Measurements from ENCODE around the gene KLHL8. TPM values are rescaled to one million over a fixed set of nuclear protein-coding genes. Genes with fewer than 3 reads are reported as not detected.
"Not testable (repeated sequence)": the region's sequence is repeated elsewhere in the genome, so short reads cannot be mapped to it uniquely, and the experiment has no call there.

Gene KLHL8
- total RNA-seq, 1 donor from 2014 or later = 12.0 TPM

DNA sequence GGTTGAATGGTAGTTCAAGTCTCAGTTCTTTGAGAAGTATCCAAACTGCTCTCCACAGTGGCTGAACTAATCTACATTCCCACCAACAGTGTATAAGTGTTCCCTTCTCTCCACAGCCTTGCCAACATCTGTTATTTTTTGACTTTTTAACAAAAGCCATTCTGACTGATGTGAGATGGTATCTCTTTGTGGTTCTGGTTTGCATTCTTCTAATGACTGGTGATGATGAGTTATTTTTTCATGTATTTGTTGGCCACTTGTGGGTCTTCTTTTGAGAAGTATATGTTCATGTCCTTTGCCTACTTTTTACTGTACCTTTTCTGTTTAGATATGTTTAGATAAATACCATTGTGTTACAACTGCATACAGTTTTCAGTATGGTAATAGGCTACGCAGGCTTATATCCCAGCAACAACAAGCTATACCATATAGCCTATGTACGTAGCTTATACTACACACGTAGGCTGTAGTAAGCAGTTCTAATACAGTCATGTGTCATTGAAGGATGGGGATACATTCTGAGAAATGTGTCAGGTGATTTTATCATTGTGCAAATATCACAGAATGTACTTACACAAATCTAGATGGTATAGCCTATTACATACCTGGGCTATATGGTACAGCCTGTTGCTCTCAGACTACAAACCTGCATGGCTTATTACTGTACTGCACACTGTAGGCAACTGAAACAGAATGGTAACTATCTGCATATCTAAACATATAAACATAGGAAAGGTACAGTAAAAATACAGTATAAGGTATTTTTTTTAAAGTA is 28.1 kb downstream of the KLHL8 start:
- ATAC-seq (no peak), DNase-seq (ENCODE audit: missing footprints) (no peak)
- intact Hi-C loops (cut with DNase I) = no loop called here

DNA sequence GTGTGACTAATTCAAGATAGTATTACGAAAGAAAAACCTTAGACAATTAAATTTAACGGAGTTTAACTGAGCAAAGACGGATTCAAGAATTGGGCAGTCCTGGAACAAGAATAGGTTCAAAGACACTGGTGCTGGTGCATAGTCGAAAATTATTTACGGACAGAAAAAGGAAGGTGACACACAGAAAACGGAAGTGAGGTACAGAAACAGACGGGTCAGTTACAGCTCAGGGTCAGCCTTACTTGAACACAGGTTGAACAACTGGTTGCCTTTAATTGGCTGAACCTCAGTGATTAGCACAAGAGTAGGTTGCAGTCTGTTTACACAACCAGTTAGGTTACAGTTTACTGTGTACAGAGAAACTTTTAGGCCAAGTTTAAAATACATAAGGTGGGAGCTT is 31.5 kb downstream of the KLHL8 start:
- DNase-seq (ENCODE audit: missing footprints) (no peak), ATAC-seq (no peak)
- intact Hi-C loops (cut with DNase I) = no loop called here

GRCh38 chr4:87188048-87188447 is 32.4 kb downstream of the KLHL8 start:
- ATAC-seq (no peak), DNase-seq (ENCODE audit: missing footprints) (no peak)
- intact Hi-C loops (cut with DNase I) = no loop called here

DNA sequence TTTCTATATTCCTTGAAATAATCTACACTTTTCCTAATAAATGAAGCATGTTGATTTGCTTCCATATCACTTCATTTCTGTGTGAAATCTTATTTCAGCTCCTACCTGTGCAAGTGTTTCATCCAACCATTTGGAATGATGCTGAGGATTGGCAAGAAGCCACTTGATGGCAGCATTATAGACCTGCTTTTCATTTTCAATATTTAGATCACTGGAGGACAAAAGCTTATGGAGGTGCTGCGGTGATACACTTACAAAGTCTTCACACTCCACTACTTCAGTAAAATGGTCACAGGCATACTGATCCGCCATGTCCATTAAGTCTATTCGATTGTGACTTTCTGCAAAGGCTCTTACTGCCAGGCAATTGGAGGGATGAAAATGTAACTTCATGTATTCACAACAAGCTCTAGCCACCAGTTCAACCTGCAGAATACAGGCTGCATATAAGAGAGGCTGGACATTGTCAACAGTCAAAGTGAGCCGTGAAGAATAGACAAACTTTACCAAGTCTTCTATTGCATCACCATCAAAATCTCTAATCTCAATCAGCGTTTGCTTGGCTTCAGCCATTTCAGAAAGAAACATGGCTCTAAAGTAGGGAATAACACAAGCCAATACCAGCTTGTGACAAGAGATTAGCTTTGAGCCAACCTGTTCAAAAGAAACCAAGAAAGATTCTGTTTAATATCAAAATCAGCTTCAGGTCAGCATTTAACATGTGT is 35.1 kb downstream of the KLHL8 start:
- ATAC-seq = no peak
- intact Hi-C loops (cut with DNase I) = no loop called here
- DNase-seq (ENCODE audit: missing footprints) = no peak

GRCh38 chr4:87180767-87181166 is 39.7 kb downstream of the KLHL8 start:
- ATAC-seq (no peak), DNase-seq (ENCODE audit: missing footprints) (no peak)
- intact Hi-C loops (cut with DNase I) = no loop called here

GRCh38 chr4:87179751-87180150 is 40.7 kb downstream of the KLHL8 start:
- DNase-seq (ENCODE audit: missing footprints) = no peak
- intact Hi-C loops (cut with DNase I) = no loop called here
- no peak for ATAC-seq

DNA sequence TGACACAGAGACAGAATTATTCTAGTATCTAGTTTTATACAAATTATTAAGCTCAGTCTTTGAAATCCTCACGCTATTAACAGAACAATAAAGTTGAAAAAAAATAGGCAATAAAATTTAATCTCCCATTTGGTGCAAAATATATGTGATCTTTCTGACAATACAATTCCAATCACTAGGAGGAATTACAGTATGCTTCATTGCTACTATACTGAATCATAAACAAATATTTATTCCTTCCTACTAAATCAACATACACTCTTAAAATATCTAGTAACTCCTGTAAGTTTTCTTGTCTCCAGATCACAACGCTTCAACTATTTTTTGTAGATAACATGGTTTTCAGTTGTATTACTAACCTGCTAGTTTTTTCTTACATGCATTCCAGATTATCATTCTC is 45.7 kb downstream of the KLHL8 start:
- DNase-seq (ENCODE audit: missing footprints) (no peak), ATAC-seq (no peak)
- intact Hi-C loops (cut with DNase I) = no loop called here

DNA sequence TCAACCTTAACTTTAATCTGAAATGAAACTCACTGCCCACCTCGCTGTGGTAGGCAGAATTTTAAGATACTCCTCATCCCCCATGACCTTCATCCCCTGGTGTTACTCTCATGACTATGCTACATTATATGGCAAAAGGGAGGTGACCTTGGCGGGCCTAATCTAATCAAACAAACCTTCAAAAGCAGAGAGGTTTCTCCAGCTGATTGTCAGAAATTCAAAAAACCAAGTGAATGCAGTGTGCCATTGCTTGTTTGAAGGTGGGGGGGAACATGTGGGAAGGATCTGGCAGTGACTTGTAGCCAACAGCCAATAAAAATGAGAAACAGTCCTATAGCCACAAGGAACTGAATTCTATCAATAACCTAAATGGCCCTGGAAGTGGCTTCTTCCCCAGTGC is 48.5 kb downstream of the KLHL8 start:
- no peak for ATAC-seq
- intact Hi-C loops (cut with DNase I) = no loop called here
- no peak for DNase-seq (ENCODE audit: missing footprints)

GRCh38 chr4:87166296-87166854 is 54.0 kb downstream of the KLHL8 start:
- no peak for DNase-seq (ENCODE audit: missing footprints)
- ATAC-seq = no peak
- intact Hi-C loops (cut with DNase I) = no loop called here

DNA sequence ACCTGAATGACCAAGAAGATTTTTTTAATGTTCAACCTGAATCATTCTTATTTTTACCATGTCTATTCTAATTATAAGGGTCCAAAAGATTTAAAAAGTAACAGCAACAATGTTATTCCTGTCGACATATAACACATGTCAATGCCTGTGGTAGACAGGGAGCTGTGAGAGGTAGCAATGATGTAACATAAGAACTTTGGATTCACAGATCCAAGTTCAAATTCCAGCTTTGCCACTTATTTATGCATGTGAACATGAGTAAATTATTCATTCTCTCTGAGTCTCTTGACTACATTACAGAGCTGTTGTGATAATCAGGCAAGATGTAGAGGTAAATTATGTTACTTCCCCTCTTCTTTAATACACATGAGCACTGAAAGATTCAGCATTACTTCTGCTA is 54.5 kb downstream of the KLHL8 start:
- intact Hi-C loops (cut with DNase I) = no loop called here
- DNase-seq (ENCODE audit: missing footprints) = no peak
- ATAC-seq = no peak

- intact Hi-C loops (cut with DNase I) = loop anchor here (5.0 kb wide), 2 partner anchors 69 to 231 kb away; partner anchors contain the start of gene KLHL8
- DNase-seq (ENCODE audit: missing footprints) = no peak
- ATAC-seq = no peak
Observed at GRCh38 chr4:87153078-87153870, 67.1 kb downstream of the KLHL8 start.

- intact Hi-C loops (cut with DNase I) = loop anchor here (5.0 kb wide), 2 partner anchors 70 to 230 kb away; partner anchors contain the start of gene KLHL8
- DNase-seq (ENCODE audit: missing footprints) = no peak
- ATAC-seq = peak; percentile 10
Observed at GRCh38 chr4:87152310-87153041, 67.9 kb downstream of the KLHL8 start.

DNA sequence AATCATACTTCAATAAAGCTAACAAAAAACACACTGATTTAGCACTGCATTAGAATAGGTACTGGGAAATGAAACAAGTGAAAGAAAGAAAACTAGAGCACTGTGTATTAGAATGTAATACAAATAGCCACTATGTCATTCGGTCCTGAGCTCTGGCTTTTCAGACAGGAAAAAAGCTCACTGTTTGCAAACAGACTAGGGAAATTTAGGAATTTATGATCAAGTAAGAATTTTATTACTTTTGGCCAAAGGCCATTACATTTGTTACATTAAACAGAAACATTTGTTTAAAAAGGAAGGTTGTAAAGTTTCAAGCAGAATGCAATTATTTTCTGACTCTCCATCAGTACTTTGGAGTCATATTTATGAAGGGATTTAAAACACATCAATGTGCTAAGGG is 68.7 kb downstream of the KLHL8 start:
- no peak for DNase-seq (ENCODE audit: missing footprints)
- ATAC-seq = no peak
- intact Hi-C loops (cut with DNase I) = loop anchor here (5.0 kb wide), 2 partner anchors 71 to 229 kb away; partner anchors contain the start of gene KLHL8

- no peak for DNase-seq (ENCODE audit: missing footprints)
- intact Hi-C loops (cut with DNase I) = loop anchor here (1.0 to 5.0 kb wide), 3 partner anchors 72 to 228 kb away; partner anchors contain the start of gene KLHL8
- ATAC-seq = peak; percentile 67
Observed at GRCh38 chr4:87150498-87151261, 69.7 kb downstream of the KLHL8 start.

DNA sequence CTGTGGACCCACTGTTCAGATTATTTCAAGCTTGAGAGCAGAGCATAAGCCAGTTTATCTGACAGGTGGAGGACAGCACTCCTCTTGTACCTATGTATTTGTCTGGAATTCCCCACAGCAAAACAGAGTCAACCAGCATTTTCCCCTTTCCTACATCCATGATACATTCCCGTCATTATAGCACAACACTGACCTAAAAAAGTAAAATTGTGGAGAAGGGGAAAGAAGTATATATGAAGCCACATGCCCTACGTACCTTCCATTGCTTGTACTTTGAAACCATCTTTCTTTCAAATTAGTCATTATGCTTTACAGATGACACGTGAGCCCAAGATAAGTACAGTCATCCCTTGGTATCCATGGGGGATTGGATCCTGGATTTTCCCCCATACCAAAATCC is 73.3 kb downstream of the KLHL8 start:
- ATAC-seq (no peak), DNase-seq (ENCODE audit: missing footprints) (no peak)
- intact Hi-C loops (cut with DNase I) = no loop called here

GRCh38 chr4:87145934-87146333 is 74.5 kb downstream of the KLHL8 start:
- intact Hi-C loops (cut with DNase I); DNase-seq (ENCODE audit: missing footprints): not testable (repeated sequence)

GRCh38 chr4:87144356-87144755 is 76.1 kb downstream of the KLHL8 start:
- ATAC-seq = no peak
- no peak for DNase-seq (ENCODE audit: missing footprints)
- intact Hi-C loops (cut with DNase I) = no loop called here

More at GRCh38 chr4:87145934-87146333, 74.5 kb downstream of the KLHL8 start:
- ATAC-seq = not testable (repeated sequence)

- intact Hi-C loops (cut with DNase I) = no loop called here
- ATAC-seq = peak; percentile 74
Observed at GRCh38 chr4:87141428-87141827, 79.0 kb downstream of the KLHL8 start.

More at GRCh38 chr4:87141428-87141827, 79.0 kb downstream of the KLHL8 start:
- DNase-seq (ENCODE audit: missing footprints) = no peak
